ENCODE data around the gene ARL5A. TPM values are rescaled to one million over a fixed set of nuclear protein-coding genes. Genes with fewer than 3 reads are reported as not detected.

Gene ARL5A
- total and polyA plus RNA-seq, 2 of the 4 experiments (the other 2 are of a cell fraction) = 22.3 to 45.5 TPM

GRCh38 chr2:151781642-151782041, 46.6 kb downstream of the ARL5A start:
- no peak overlapping the region for H4K5ac ChIP-seq (ENCODE audit: low read depth, low read length)
- ChIA-PET POLR2A (ENCODE audit: unreplicated experiment) (no interaction called here), CTCF (no interaction called here)
- no peak overlapping the region for H2BK20ac ChIP-seq (ENCODE audit: low read depth, low read length)
- H3K4me2 ChIP-seq (ENCODE audit: low read depth, low read length) = no peak overlapping the region
- DNase-seq (no peak), ATAC-seq (ENCODE audit: low read depth) (no peak)
- H2BK5ac ChIP-seq (ENCODE audit: low read depth, low read length, poor library complexity, severe bottlenecking) = no peak overlapping the region
- no peak overlapping the region for H3K56ac ChIP-seq (ENCODE audit: extremely low read depth, insufficient read depth, low read length)
- dilution Hi-C loops (cut with HindIII; ENCODE audit: low sequenced_read_pairs, unreplicated experiment) (no loop called here), in situ Hi-C loops (cut with MboI; ENCODE audit: low sequenced_read_pairs) (no loop called here), intact Hi-C loops (cut with micrococcal nuclease) (no loop called here)
- H2BK15ac ChIP-seq (ENCODE audit: low read depth, low read length) = no peak overlapping the region
- no peak overlapping the region for H2BK120ac ChIP-seq (ENCODE audit: low read depth, low read length)
- 100% methylated on average over 1 of the region's 4 CpGs; no CpG with 5 or more reads in 1 of the 2 experiments for WGBS, 2 experiments (ENCODE audit: extremely low coverage in 2 of 2, insufficient read length in 1 of 2)
- no peak overlapping the region for H4K91ac ChIP-seq (ENCODE audit: insufficient read depth, low read depth, low read length)
- no TSS peak for BruUV-seq (replicated peaks)
- H3K4ac ChIP-seq (ENCODE audit: low read depth, low read length) = no peak overlapping the region
- no peak overlapping the region for H3K23ac ChIP-seq (ENCODE audit: low read depth, low read length)
- no peak overlapping the region for H3K14ac ChIP-seq (replicated peaks; ENCODE audit: low read depth, low read length)
- H3K27me3 ChIP-seq (ENCODE audit: control insufficient read depth, insufficient read depth, low read length) = no peaks in the 10 kb centered on the region
- no peaks in the 10 kb centered on the region for H3K79me1 ChIP-seq (ENCODE audit: low read depth in 1 of 2, low read length in 2 of 2)
- H3K9me3 ChIP-seq (ENCODE audit: control insufficient read depth, insufficient read depth, low read length) = no peaks in the 10 kb centered on the region; the same call in 1 of the 2 replicates
- no peak overlapping the region for H3K27ac ChIP-seq (ENCODE audit: insufficient read depth, low read length)
- H3K9ac ChIP-seq (ENCODE audit: low read depth, low read length) = no peak overlapping the region
- TF ChIP-seq SMC3 (IDR thresholded peaks at IDR 0.05; ENCODE audit: low read depth, low read length) (no peak), MAZ (IDR thresholded peaks at IDR 0.05; ENCODE audit: borderline replicate concordance, low read depth, low read length) (no peak), RCOR1 (IDR thresholded peaks at IDR 0.05; ENCODE audit: insufficient replicate concordance, low read length) (no peak), CTCF (conservative IDR thresholded peaks at IDR 0.05; ENCODE audit: low read depth, low read length) (no peak)
- no peaks in the 10 kb centered on the region for H3K9me1 ChIP-seq (ENCODE audit: insufficient read depth, low read length)
- H2AK9ac ChIP-seq (replicated peaks; ENCODE audit: low read depth, low read length, poor library complexity) = no peak overlapping the region
- no peak overlapping the region for H3K4me3 ChIP-seq (ENCODE audit: insufficient read depth, low read depth, low read length)
- H4K20me1 ChIP-seq (ENCODE audit: insufficient read depth, low read length) = no peaks in the 10 kb centered on the region
- no peak overlapping the region for H4K8ac ChIP-seq (ENCODE audit: low read depth in 2 of 2, low read length in 2 of 2)
- H2AK5ac ChIP-seq (ENCODE audit: low read depth, low read length) = no peak overlapping the region
- H3K18ac ChIP-seq (ENCODE audit: low read depth, low read length) = no peak overlapping the region
- no peak overlapping the region for H2AFZ ChIP-seq (replicated peaks; ENCODE audit: low read length, poor library complexity)
- H3K36me3 ChIP-seq (ENCODE audit: control insufficient read depth, insufficient read depth, low read length) = peaks cover 11% of the 10 kb centered on the region
- no peaks in the 10 kb centered on the region for H3K4me1 ChIP-seq (ENCODE audit: control insufficient read depth, insufficient read depth, low read length)

Data from IMR-90 (cell line).